HuH-7.5 (cell line): ENCODE data around the gene TAL1.
A peak's percentile ranks its signal among the peaks of the same experiment; 100 is the strongest.

Experiments
- DNase-seq: peaks from one replicate; pipeline ENCODE4 v3.0.0; 2011; ENCODE audit warnings: low spot score

TAL1 gene

GRCh38 chr1:47187231-47187925, 44.6 kb downstream of the TAL1 start:
- DNase-seq, result no peak

DNA sequence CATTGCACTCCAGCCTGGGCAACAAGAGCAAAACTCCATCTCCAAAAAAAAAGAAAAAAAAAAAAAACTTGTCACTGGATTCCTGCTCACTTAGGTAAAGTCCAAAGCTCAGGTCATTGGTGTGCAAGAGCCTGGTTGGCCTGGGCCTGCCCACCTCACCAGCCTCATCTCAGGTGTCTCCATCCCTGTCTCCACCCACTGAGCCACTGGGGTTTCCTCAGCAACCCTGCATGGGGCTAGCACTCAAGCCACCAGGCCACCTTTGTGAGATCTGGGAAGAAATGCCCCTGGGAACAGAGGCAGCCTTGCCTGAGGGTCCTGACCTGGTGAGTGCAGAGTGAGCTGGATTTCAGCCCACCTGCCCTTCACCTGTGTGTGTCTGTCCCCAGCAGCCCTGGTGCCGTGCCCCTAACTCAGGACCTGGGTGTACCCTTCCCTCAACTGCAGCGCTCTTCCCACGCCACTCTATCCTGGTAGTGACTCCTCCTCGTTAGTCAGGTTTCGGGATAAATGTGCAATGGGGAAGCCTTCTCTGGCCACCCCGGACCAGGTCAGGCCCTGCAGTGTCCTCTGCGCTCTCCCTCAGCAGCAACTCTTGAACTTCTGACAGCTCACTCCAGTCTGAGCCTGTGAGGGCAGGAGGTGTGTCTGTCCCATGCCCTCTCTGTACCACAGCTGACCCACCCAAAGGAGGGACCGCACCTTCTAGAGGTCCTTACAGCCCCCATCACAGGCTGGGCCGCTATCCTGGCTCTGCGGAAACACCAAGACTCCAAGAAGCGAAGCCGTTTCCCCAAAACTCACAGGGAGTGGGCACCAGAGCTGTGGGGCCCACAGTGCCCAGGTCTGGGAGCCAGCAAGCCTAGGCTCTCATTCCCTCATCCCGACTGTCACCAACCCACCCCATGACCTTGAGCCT, 45.5 kb downstream of the TAL1 start:
- no peak for DNase-seq

GRCh38 chr1:47184822-47185677, 47.0 kb downstream of the TAL1 start:
- no peak for DNase-seq

- DNase-seq, result no peak
These were observed 47.8 kb downstream of the TAL1 start for GRCh38 chr1:47184090-47184821.

GRCh38 chr1:47183308-47184089, 48.5 kb downstream of the TAL1 start:
- no peak for DNase-seq

GRCh38 chr1:47182676-47183235, 49.3 kb downstream of the TAL1 start:
- no peak for DNase-seq

GRCh38 chr1:47181955-47182675, 49.9 kb downstream of the TAL1 start:
- DNase-seq, result no peak

- no peak for DNase-seq
These were observed 50.7 kb downstream of the TAL1 start for GRCh38 chr1:47181095-47181954.

DNA sequence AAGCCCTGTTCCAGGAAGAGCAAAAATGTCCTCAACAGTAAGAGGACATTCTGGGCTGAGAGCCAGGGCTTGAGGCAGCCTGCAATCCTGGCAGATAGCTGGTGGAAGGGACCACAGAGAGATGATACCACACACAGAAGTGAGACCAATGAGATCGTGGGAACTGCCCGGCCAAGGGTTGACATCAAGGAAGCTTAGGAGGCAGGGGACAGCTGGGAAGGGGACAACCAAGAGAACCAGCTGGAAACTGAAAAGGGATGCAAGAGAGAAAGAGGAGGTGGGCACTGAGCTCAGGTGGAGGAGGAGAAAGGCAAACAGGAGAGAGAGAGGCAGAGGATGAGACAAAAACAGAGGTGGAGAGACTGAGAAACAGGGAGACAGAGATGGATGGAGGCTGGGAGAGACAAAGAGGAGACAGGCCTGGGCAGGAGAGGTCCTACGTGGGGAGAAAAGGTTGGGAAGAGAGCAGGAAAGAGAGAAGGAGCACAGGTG, 51.4 kb downstream of the TAL1 start:
- DNase-seq, result no peak

DNA sequence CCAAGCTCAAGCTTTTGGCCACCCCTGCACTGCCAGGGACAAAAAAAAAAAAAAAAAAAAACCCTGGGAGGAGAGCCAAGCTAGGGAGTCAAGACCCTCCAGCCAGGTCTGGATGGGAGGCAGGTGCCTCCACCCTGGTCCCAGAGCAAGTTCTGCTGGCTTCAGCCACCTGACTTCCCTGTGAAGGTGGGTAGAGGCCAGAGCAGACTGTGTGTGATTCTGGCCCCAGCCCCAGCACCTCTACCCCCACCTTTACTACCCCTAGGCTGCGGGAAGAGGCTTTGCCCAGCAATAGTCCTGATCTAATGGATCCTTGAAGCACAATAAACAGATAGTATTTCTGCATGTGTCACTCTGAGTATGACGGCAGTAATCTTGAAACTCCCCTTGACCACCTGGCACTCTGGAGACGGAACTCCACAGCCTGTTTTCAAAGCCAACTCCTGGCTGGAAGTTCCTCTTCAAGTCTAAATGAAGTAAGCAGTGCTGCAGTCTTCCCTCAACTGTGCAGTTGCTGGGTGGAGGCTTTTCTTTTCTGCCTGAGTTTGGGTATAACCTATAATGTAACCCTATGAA, 51.9 kb downstream of the TAL1 start:
- DNase-seq, result no peak

DNA sequence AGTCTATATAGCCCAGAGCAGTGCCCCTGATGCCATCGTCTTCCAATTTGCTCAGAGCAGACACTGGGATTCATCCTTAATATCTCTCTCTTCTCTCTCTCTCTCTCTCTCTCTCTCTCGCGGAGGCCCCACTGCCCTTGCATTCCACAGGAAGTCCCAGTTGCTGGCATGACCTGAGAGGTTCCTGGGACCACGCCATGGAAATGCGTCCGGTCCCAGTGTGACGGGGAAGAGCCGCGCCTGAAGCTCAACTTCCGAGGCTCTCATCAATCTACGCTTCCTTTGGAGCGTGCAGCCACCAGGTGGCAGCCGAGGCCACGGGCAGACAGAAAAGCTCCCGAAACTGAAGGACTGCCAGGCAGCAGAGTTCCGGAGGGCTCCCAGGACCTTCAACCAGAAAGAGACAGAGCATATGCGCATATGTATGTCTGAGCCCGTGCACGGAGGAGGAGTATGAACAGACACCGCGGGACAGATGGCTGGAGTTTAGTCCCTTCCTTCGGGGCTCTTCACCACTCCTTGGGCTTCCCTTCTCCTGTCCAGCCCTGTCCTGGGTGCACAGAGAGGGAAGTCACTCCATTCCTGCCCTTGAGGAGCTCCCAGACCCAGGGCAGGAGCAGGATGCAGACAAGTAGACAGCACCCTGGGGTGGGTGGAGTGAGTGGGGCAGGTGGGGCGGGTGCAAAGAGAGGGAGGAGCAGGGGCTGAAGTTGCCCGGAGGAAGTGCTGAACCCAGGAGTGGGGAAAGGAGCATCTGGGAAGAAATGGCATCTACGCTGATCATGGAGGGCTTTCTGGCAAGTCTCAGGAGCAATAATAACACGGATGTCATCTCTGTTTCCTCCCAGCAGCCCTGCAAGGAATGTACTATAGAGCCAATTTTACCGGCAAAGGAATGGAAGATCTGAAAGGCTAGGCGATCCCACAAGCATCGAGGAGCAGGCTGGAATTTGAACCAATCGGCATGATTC, 52.7 kb downstream of the TAL1 start:
- DNase-seq, result peak; percentile 89

DNA sequence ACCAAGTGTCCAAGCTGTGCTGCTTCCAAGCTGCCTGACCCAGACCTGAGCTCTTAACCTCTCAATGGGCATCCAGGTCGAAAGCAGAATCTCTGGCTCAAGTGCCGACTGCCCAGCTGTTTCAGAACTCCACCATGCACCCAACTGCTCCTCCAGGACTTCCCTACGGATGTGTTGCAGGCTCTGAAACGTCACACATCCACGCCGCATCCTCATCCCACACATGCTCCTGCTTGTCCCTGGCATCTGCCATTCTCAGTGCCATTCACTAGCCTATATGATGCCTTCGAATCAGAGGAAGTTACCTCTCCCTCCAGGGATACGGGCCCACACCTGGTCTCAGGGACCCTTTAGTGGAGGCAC, 53.4 kb downstream of the TAL1 start:
- no peak for DNase-seq

GRCh38 chr1:47178020-47178419, 54.0 kb downstream of the TAL1 start:
- no peak for DNase-seq

- peak; percentile 77 for DNase-seq
These were observed 56.6 kb downstream of the TAL1 start for GRCh38 chr1:47175227-47175934.

DNA sequence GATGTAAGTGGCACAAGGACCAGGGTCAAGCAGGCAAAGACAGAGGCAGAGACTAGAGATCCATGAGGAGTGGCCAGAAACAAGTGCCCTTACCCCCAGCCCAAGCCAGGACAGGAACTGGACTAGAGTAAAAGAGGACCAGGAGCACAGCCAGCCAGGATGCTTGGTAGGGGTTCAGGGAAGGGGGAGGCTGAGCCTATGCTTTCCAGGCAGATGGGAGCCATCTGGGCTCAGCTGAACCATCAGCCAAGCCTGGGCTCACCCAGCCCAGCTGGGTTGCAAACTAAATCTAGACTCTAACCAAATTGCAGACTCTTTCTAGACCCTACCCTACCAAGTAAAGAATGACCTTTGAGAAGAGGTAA, 57.4 kb downstream of the TAL1 start:
- no peak for DNase-seq

DNA sequence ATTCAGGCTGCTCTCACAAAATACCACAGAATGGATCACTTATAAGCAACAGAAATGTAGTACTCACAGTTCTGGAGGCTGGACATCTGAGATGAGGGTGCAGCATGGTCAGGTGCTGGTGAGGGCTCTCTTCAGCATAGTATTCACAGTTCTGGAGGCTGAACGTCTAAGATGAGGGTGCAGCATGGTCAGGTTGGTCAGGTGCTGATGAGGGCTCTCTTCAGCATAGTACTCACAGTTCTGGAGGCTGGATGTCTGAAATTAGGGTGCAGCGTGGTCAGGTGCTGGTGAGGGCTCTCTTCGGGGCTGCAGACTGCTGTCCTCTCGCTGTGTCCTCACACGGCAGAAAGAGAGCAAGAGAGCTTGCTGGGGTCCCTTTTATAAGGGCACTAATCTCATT, 59.2 kb downstream of the TAL1 start:
- no peak for DNase-seq
